NCI-H2196 treated with DMSO at 0.1 percent for 48 hours (cell line): Measurements from ENCODE around the gene CSNK1G1.
"Not testable (repeated sequence)": the region's sequence is repeated elsewhere in the genome, so short reads cannot be mapped to it uniquely, and the experiment has no call there.

ENCODE experiments used
- DNase-seq: peaks from one replicate; lab custom pipeline; 2025; ENCODE audit not compliant: unreplicated experiment; lab: John Stamatoyannopoulos, UW

The CSNK1G1 gene

DNA sequence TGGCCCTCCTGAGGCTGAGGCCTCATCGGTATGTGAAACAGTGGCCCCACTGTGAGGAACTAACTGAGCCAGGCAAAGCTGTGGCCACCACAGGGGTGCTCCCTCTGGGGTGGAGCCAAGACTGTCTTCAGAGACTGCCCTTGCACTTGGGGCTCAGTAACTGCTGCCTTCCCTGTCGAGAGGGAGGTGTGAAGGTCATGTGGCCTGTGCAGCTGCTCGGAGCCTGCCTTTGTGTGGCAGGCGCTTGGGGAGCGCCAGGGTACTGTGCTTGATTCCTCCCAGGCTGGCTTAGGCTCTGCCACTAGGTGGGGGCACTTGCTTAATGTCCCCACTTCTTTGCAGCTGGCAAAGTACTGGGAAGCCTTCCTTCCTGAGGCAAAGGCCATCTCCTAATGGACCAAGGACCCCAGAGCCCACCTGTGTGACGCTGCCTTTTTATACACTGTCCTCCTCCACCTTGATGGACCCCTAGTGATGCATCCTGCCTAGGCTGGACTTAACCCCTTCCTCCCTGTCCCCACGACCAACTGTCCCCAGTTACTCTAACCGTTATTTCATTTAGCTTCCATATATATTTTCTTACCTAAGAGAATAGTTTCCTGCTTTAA is 218.6 kb downstream of the CSNK1G1 start:
- DNase-seq: no peak

- DNase-seq: no peak
Measured at GRCh38 chr15:64136347-64136746, 219.6 kb downstream of the CSNK1G1 start.

- DNase-seq: peak; percentile 20
Measured at GRCh38 chr15:64134345-64134829, 221.6 kb downstream of the CSNK1G1 start.

GRCh38 chr15:64133623-64134344 is 222.2 kb downstream of the CSNK1G1 start:
- no peak for DNase-seq

- DNase-seq: no peak
Measured at GRCh38 chr15:64132217-64132616, 223.8 kb downstream of the CSNK1G1 start.

- DNase-seq: no peak
Measured at GRCh38 chr15:64131547-64131946, 224.4 kb downstream of the CSNK1G1 start.

DNA sequence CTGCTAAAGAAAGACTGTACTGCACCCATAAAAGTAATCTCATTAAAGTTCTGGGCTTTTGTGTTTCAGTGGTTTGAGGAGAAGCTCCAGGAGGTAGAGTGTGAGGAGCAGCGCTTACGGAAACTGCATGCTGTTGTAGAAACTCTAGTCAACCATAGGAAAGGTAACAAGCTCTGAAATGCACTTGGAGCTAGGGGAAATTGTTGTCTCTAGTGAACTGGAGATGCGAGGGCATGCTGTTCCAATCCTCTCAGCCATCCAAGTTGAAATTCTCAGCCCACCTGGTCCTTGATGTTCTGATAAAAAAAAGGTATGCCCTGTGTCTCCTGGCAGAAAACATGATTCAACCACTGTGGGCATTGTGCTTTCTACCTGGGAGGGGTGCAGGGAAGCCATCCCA is 225.8 kb downstream of the CSNK1G1 start:
- no peak for DNase-seq

DNA sequence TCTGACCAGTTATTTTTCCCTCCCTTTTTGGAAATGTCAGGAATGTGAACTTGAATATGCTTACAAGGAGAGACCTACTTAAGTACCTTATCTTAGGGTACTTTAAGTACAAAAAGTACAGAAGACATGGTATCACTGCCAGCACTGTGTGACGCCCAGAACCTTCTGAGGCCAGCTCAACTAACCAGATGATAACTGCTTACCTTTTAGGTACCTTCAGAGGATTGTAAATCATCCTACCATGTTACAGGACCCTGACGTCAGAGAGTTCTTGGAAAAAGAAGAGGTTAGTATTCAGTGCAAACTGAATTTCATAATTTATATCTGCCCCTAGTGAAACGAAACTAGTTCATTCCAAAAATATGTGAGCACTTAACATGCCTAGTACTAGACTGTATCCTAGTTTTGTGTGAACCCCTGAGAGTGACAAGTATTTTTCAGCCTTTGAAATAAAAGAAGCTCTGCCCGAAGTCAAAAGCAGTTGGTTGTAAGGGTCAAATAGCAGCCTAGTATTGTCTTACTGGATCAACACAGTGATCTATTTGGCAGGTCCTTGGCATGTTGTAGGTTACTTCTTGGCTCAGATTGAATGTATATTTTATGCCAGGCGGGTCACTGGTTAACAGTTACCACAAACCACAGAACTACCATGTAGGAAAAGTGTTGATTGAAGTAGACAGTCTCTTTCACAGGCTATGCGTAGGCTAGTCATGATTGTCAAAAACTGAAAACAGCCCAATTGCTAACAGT is 228.3 kb downstream of the CSNK1G1 start:
- DNase-seq: no peak

GRCh38 chr15:64125978-64126377 is 230.0 kb downstream of the CSNK1G1 start:
- DNase-seq: no peak

GRCh38 chr15:64122936-64123351 is 233.0 kb downstream of the CSNK1G1 start:
- DNase-seq: no peak

DNA sequence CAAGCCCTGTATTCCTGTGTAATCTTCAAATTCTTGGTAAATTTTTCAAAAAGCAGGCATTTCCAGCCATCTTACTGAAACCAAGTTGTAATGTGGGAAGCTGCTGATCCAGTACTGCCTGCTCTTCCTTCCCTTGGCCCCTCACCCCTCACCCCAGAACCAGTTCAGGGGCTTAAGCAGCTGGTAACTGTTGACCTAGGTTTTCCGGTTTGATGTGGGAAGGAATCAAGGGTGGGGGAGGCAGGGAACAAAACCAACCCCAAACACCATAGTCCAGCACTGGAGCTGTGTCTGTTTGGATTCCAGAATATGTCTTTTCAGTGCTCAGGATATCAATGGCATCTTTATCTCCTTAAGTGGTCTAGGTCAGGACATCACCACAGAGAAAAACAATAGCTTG is 233.5 kb downstream of the CSNK1G1 start:
- DNase-seq: no peak

- DNase-seq: no peak
Measured at GRCh38 chr15:64121614-64122013, 234.4 kb downstream of the CSNK1G1 start.

- not testable (repeated sequence) for DNase-seq
Measured at GRCh38 chr15:64120322-64120721, 235.7 kb downstream of the CSNK1G1 start.

DNA sequence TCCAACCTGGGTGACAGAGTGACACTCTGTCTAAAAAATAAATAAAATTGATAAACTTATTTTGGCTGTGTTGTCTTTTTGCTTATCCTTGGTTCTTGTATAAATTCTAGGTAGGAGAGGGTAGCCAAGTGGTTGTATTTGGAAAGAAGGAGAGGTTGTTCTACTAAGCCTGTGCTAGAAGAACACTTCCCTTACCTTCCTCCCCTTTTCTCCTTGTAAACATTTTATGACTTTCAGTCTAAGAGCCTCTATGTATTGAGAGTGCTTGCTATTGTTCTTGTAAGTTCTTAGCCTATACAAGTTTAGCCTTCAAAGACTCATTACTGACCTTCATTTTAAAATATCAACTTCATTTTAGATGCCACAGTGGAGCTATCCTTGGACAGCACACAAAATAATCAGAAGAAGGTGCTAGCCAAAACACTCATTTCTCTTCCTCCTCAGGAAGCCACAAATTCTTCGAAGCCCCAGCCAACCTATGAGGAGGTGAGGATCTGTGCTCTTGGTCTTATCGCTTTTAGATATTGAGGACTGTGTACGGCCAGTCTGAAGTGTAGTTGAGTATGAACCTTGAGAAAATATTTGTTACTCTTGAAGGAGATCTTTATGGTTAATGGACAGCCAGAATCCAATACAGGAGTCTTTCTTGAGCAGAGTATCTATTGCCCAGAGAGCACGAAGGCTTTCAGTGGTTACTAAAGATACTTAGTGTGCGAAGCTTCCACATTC is 238.1 kb downstream of the CSNK1G1 start:
- DNase-seq: no peak
